ENCODE measurements around the gene CPSF4.

The CPSF4 gene

GRCh38 chr7:99449326-99449725 lies 10.6 kb downstream of the CPSF4 start:
- no peak for DNase-seq

- DNase-seq = no peak
Measured at GRCh38 chr7:99451936-99452335, 13.2 kb downstream of the CPSF4 start.

GRCh38 chr7:99452541-99452940 lies 13.8 kb downstream of the CPSF4 start:
- no peak for DNase-seq

GRCh38 chr7:99453105-99453504 lies 14.4 kb downstream of the CPSF4 start:
- DNase-seq = no peak

DNA sequence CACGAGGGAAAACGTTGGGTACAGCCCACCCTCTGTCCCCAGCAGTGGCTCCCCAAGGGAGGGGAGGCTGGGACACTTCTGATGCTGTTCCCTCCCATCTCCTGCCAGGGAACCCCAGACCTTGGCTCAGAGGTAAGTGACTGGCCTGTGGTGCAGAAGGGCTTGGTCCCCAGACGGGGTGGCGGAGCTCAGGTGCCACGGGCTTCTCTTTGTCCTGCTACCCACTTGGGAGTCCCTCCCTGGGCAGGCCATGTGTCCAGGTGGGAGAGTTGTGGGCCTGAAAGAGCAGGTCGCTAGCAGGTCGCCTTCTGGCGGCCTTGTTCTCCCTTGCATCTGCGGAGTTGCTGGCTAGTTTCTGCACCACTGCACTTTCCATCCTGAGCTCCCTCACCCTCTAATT lies 17.1 kb downstream of the CPSF4 start:
- no peak for DNase-seq

- no peak for DNase-seq
Measured at GRCh38 chr7:99456288-99456687, 17.5 kb downstream of the CPSF4 start.

- DNase-seq = no peak
Measured at GRCh38 chr7:99457050-99457649, 18.4 kb downstream of the CPSF4 start.

DNA sequence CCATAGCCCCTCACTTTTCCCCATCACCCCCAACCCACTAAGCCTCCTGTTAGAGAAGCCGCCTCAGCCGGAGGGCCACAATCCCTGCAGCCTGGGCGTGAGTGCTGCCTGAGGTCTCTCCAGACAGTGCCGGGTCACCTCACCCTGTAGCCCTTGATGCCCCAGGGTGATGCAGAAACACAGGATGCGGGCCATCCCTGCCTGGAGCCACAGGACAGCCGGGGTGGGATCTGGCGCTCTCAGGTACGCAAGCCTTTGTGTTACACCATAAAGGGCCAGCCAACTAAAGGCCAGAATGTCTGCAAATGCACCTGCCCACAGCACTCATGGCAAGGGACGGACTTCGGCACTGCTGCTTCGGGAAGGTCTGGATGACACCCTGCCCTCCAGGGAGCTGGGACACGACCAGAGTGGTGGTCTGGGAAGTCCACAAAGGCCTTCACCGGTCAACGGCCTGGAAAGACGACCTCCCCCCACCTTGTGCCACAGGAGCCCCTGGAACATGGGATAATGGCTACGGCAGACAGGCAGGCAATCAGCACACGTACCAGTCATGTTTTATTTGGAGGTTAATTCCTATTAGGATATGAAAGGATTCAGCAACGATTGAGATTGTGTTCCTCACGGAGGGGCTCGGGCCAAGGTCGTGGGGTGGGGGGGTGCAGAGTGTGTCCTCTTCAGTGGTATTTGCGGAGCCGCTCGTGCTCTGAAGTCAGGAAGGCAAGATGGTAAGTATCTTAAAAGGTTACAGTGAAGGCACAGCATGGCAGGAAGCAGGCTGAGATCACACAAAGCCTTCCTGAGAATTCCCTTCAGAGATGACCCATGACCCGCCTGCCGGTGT lies 19.1 kb downstream of the CPSF4 start:
- DNase-seq = no peak

DNA sequence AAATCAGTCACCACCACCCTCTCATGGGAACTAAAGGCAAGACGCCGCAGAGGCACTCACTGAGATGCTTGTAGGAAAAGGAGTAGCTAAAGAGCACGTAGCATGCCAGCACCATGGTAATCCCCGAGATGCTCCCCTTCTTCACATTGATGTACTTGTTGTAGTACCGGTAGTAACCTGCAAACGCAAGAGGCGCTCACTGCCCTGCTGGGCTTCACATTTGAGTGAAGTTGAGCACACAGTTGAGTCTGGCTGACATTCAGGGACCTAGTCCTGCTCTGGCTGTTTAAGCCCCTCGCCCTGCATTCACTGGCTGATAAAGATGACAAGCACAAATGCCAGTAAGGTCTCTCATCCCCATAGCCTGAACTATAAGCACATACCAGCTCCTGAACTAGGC lies 20.3 kb downstream of the CPSF4 start:
- no peak for DNase-seq

DNA sequence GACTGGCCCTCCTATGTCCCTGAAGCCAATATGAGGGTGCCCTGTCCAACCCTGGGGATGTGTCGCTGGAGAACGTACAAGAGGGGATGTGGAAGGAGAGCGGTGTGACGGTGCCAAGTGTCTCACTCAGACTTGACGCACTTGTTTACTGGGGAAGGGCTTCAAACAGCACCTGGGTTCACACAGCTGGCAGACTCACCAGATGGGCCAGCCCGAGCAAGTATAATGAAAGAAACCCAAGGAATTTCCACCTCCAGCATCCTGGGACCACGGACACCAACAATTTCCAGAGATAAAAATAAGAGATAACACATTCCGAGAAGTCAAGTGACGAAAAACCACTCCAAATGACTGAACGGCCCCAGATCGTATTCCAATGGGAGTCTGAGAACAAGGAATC lies 21.9 kb downstream of the CPSF4 start:
- DNase-seq = no peak

DNA sequence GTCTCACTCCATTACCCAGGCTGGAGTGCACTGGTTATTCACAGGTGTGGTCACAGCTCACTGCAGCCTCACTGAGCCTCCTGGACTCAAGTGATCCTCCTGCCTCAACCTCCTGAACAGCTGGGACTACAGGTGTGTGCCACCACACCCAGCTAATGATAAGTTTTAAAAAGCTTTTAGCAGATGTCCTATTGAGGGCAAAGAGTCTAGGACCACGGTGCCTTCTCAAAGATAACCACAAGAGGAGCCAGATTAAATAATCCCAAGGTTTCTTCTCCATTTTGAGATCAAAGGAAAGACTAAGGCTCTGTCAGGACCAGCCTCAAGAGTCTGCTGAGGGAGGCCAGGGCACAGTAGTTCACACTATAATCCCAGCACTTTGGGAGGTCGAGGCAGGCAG lies 22.5 kb downstream of the CPSF4 start:
- DNase-seq = no peak

DNA sequence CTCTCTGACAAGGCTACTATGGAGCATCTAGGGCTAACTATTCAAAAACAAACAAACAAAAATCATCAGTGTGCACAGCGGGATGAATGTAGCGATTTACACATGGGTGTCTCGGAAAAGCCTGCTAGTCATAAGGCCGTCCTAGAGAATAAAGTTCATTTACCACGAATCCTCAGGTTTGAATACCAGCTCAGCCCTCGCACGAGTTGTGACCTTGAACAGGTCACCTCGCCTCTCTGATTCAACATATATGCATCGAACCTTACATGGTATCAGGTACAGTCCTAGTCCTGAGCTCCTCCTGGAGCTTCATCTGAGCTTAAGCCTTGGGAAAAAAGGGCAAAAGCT lies 26.7 kb downstream of the CPSF4 start:
- DNase-seq = no peak

DNA sequence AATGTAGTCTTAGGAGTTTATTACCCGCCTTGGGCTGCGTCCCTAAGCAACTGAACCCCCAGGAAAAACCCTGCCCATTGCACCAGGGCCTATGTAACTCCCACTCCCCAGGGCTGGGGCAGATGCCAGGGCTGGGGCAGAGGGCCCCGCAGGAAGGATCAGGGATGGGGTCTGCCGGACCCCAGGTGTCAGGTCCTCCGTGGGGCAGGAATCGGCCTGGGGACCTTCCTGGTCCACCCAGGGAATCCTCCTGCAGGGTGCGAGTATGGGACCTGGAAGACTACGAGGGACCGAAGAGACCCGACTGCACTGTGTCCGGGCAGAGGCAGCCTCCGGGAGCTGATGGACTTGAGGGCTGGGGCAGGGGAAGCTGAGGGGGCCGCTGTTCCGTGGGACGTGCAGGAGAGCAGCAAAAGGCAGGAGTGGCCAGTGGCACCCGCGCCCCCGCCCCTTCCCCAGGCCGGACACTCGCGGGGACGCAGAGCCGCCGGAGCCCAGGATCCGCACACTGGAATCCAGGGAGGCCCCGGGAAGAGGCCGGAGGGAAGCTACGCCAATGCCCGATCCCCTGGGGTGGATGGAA lies 29.7 kb downstream of the CPSF4 start:
- no peak for DNase-seq

GRCh38 chr7:99469381-99470065 lies 30.8 kb downstream of the CPSF4 start:
- DNase-seq = no peak

- DNase-seq = peak; percentile 89
Measured at GRCh38 chr7:99472561-99473314, 34.0 kb downstream of the CPSF4 start, which contains the start of gene ZNF789. ZNF789 (plus strand) TSS chr7:99472890; CDS start chr7:99476457, 3,567 bp downstream.

- DNase-seq = peak; percentile 10
Measured at GRCh38 chr7:99473315-99473596, 34.5 kb downstream of the CPSF4 start.

DNA sequence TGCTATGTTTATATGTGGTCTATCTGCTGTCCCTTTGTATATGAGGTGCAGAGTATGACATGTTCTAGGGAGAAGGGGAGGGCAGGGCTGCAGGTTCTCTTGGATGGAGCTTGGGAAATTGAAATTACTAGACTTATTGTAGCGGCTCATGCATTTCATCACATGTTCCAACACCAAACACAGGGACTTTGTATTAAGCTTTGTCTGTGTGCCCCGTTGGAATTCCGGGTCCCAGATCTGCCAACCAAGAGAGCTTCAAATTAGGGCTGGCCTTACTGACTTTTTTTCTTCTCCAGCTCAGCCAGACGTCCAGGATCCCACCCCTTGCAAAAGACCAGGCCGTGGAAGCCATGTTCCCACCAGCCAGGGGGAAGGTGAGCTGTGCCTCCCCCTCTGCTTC lies 37.4 kb downstream of the CPSF4 start:
- no peak for DNase-seq

DNA sequence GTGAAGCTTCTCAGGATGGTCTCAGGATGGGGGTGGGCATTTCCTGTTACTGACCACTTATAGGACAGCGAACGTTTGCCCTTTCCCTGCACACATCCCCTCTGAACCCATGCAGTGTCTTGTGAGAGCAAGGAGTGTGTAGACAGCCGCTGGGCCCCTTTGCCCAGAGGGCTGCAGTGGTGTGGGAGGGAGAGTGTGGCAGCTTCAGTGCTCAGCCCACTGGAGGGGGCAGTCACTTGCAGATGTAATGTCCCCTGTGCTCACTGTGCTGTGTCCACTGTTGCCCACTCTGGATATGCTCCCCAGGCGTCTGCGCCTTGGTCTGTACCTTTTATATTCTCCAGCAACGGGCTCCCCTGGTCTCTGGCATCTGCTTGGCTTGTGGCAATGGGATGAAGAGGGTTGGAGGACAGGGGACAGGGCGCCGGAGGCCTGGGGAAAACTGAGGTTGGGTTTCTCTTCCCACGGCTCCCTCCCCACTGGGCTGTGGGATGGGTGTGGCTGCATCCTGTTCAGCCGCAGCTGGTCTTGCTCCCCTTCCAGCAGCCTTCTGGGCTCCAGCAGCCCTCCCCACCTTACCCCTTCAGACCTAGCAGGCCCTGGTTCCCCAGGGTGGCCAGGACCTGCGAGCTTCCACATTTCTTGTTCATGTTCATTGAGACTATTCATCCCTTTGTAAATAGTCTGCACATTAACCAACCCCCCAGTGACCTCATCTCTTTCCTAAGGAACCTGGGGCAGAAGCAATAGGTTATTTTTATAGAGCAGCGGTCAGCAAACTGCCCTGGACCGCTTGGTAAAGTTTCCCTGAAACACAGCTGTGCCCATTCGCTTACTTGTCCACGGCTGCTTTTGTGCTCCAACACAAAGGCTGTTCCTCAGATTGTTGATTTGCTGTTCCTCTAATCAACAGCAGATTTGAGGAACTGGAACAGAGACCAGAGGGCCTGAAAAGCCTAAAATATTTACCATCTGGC lies 40.0 kb downstream of the CPSF4 start:
- DNase-seq = no peak

DNA sequence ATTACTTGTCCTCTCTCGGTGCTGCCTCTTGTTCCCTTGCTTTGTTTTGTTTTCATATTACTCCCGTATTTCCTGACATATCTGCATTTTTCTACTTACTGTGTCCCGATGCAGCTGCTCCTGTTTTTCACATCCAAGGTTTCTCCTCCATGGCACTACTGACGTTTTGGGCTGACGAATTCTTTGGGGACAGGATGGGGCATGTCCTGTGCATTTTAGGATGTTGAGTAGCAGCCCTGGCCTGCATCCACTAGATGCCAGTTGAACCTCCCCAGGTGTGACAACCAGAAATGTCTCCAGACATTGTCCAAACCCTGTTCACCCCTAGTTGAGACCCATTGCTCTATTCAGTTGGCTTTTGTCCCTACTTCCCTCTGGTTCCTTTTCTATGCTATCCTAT lies 46.4 kb downstream of the CPSF4 start:
- no peak for DNase-seq

- DNase-seq = no peak
Measured at GRCh38 chr7:99489235-99489634, 50.5 kb downstream of the CPSF4 start.

- no peak for DNase-seq
Measured at GRCh38 chr7:99490878-99491277, 52.1 kb downstream of the CPSF4 start.

DNA sequence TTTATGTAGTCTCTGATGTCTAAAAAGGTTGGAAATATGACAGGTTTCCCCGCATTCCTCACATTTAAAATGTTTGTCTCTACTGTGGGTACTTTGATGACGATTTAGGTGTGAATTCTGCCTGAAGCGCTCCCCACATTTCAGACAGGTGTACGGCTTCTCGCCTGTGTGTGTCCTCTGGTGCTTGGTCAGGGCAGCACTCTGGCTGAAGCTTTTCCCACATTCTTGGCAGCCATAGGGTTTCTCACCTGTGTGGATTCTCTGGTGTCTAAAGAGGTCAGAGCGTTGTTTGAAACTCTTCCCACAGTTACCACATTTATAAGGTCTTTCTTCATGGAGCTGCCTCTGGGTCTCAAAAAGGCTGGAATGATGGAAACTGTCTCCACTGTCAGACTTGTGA lies 55.1 kb downstream of the CPSF4 start:
- no peak for DNase-seq

All from NCI-H748 treated with DMSO at 0.1 percent for 48 hours (cell line).